Tibial artery (tissue), 4 donors: ENCODE results near the gene EEPD1.
"Not testable (repeated sequence)": the region's sequence is repeated elsewhere in the genome, so short reads cannot be mapped to it uniquely, and the experiment has no call there.

Source experiments
- DNase-seq, 2 donors: peaks; one replicate each; pipeline ENCODE4 v3.0.0-alpha.2; 2019
- H3K27ac ChIP-seq, 2 donors: fragments of 200-600 bp; sonication (generic) in 1 of 2; 1 replicate in 1 of 2; 2 replicates in 1 of 2; pipeline ENCODE4 v1.5.1; 2018 to 2019; ENCODE audit warnings: mild to moderate bottlenecking in 1 of 2
- H3K27me3 ChIP-seq, 2 donors: fragments of 200-600 bp; sonication (generic) in 1 of 2; one replicate each; pipeline versions ENCODE4 v1.5.1 to v1.6.0; 2016 to 2019
- H3K36me3 ChIP-seq, 3 donors: fragments of 200-600 bp; sonication (generic) in 2 of 3; one replicate each; pipeline ENCODE4 v1.5.1; 2016 to 2019; ENCODE audit warnings: mild to moderate bottlenecking in 2 of 3
- H3K4me1 ChIP-seq, 4 donors: fragments of 200-600 bp; sonication (generic) in 2 of 4; 1 replicate in 3 of 4; 2 replicates in 1 of 4; pipeline ENCODE4 v1.5.1; 2016 to 2019
- H3K4me3 ChIP-seq, 2 donors: fragments of 200-600 bp; sonication (generic) in 1 of 2; 1 replicate in 1 of 2; 2 replicates in 1 of 2; pipeline ENCODE4 v1.5.1; 2018 to 2019; ENCODE audit warnings: mild to moderate bottlenecking in 2 of 2
- H3K9me3 ChIP-seq, 3 donors: fragments of 200-600 bp; sonication (generic) in 1 of 3; one replicate each; pipeline ENCODE4 v1.5.1; 2016 to 2019
- intact Hi-C: fragments of 100-400 bp; cut with DNase I; formaldehyde crosslinking; loops from one replicate; pipeline ENCODE4 v1.15.0; 2023; ENCODE audit warnings: low total_unique reads
- TF ChIP-seq, protein P1 (sequence below), 2 experiments: fragments of 200-600 bp in 1 of 2; fragments of 450-650 bp in 1 of 2; IDR thresholded peaks; one replicate each; pipeline ENCODE4 v1.5.1; 2017 to 2019; ENCODE audit warnings: antibody characterized with exemption in 2 of 2, mild to moderate bottlenecking in 1 of 2, moderate library complexity in 1 of 2

Gene EEPD1

GRCh38 chr7:36244429-36244828, 91.4 kb downstream of the EEPD1 start:
- TF ChIP-seq, protein P1, sequence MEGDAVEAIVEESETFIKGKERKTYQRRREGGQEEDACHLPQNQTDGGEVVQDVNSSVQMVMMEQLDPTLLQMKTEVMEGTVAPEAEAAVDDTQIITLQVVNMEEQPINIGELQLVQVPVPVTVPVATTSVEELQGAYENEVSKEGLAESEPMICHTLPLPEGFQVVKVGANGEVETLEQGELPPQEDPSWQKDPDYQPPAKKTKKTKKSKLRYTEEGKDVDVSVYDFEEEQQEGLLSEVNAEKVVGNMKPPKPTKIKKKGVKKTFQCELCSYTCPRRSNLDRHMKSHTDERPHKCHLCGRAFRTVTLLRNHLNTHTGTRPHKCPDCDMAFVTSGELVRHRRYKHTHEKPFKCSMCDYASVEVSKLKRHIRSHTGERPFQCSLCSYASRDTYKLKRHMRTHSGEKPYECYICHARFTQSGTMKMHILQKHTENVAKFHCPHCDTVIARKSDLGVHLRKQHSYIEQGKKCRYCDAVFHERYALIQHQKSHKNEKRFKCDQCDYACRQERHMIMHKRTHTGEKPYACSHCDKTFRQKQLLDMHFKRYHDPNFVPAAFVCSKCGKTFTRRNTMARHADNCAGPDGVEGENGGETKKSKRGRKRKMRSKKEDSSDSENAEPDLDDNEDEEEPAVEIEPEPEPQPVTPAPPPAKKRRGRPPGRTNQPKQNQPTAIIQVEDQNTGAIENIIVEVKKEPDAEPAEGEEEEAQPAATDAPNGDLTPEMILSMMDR (IDR thresholded peaks at IDR 0.05), result no peak
- H3K36me3 ChIP-seq, result no peaks in the 10 kb centered on the region
- peaks cover 0 to 33% (median 18%) of the 10 kb centered on the region in 4 donors for H3K4me1 ChIP-seq
- intact Hi-C loops, result no loop called here
- peak in 1 of 2 donors; percentile 34 for DNase-seq
- H3K9me3 ChIP-seq, result no peaks in the 10 kb centered on the region
- no peak overlapping the region for H3K4me3 ChIP-seq
- peak overlapping the region; percentile 82 to 90 for H3K27ac ChIP-seq
- no peaks in the 10 kb centered on the region for H3K27me3 ChIP-seq

DNA sequence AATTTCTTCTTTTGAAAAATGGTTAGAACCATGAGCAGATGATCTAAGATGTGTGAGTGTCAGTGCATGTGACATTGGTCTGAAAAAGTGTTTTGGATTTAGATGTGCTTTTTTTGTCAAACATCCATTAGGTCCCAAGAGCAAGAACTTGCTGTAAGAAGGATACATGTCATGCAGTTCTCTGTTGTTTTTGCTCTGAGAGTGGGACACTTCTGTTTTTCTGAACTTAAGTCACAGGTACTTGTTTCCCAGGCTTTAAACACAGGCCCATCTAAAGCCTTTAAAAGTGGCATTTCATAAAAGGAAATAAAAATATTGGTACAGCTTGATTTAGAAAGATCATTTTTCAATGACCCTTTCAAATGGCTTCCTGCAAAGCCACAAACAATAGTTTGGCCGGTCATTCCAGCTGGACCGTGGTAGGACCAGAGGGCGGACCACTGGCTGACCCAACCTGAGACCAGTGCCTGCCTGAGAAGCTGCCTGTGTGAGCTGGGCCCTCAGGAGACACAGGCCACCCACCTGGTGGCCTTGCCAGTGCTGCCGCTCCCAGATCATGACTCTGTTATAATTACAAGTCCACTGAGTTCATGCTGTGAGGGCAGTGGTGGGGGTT, 92.7 kb downstream of the EEPD1 start:
- intact Hi-C loops, result no loop called here
- H3K27ac ChIP-seq, result peak overlapping the region; percentile 82 to 90
- DNase-seq, result peak; percentile 32 to 74

GRCh38 chr7:36249091-36249490, 96.0 kb downstream of the EEPD1 start:
- H3K27me3 ChIP-seq, result no peaks in the 10 kb centered on the region
- peaks cover 0 to 31% (median 18%) of the 10 kb centered on the region in 4 donors for H3K4me1 ChIP-seq
- H3K36me3 ChIP-seq, result no peaks in the 10 kb centered on the region
- intact Hi-C loops, result no loop called here
- peak overlapping the region in 1 of 2 donors; percentile 9 for H3K27ac ChIP-seq
- no peak for DNase-seq
- TF ChIP-seq, protein P1 (IDR thresholded peaks at IDR 0.05), result no peak
- no peaks in the 10 kb centered on the region for H3K9me3 ChIP-seq
- H3K4me3 ChIP-seq, result no peak overlapping the region

More for the DNA sequence above, 92.7 kb downstream of the EEPD1 start:
- H3K4me3 ChIP-seq, result no peak overlapping the region
- H3K4me1 ChIP-seq, result peaks cover 0 to 33% (median 18%) of the 10 kb centered on the region in 4 donors
- no peaks in the 10 kb centered on the region for H3K36me3 ChIP-seq
- TF ChIP-seq, protein P1 (IDR thresholded peaks at IDR 0.05), result no peak
- H3K9me3 ChIP-seq, result no peaks in the 10 kb centered on the region
- H3K27me3 ChIP-seq, result no peaks in the 10 kb centered on the region

GRCh38 chr7:36253699-36254098, 100.6 kb downstream of the EEPD1 start:
- TF ChIP-seq, protein P1 (IDR thresholded peaks at IDR 0.05), result no peak
- no peaks in the 10 kb centered on the region for H3K9me3 ChIP-seq
- H3K4me1 ChIP-seq, result peaks cover 0 to 12% (median 8%) of the 10 kb centered on the region in 4 donors
- H3K27ac ChIP-seq, result no peak overlapping the region
- DNase-seq, result no peak
- no peak overlapping the region for H3K4me3 ChIP-seq
- intact Hi-C loops, result no loop called here
- H3K36me3 ChIP-seq, result no peaks in the 10 kb centered on the region
- H3K27me3 ChIP-seq, result no peaks in the 10 kb centered on the region

- intact Hi-C loops, H3K36me3 ChIP-seq, H3K27me3 ChIP-seq, H3K9me3 ChIP-seq: not testable (repeated sequence)
- peaks cover 0 to 57% (median 38%) of the 10 kb centered on the region in 4 donors for H3K4me1 ChIP-seq
- peak overlapping the region in 1 of 2 donors; percentile 6 for H3K4me3 ChIP-seq
- H3K27ac ChIP-seq, result peak overlapping the region in 1 of 2 donors; percentile 35
- DNase-seq, result peak; percentile 46 to 84
Measured at GRCh38 chr7:36258510-36259259, 105.6 kb downstream of the EEPD1 start.

DNA sequence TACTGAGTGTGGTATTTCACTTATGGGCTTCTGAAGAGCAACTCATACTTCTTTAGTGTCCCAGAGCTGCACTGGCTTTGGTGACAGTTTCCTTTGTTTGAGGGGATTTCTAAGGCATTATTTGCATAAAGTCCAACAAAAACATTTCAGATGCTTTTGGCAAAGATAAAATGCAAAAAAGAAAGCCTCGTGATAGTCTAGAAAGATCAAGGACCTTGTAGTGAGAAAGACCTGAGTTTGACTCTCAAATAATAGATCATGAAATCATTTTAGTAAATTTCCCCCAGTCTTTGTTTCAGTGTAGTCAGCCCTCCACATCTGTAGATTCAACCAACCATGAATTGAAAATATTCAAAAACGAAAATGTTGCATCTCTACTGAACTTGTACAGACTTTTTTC, 107.4 kb downstream of the EEPD1 start:
- no peak for DNase-seq
- no peaks in the 10 kb centered on the region for H3K36me3 ChIP-seq
- H3K27ac ChIP-seq, result peak overlapping the region in 1 of 2 donors; percentile 30
- no peak overlapping the region for H3K4me3 ChIP-seq
- no peaks in the 10 kb centered on the region for H3K9me3 ChIP-seq
- TF ChIP-seq, protein P1 (IDR thresholded peaks at IDR 0.05), result no peak
- peaks cover 0 to 75% (median 50%) of the 10 kb centered on the region in 4 donors for H3K4me1 ChIP-seq
- no peaks in the 10 kb centered on the region for H3K27me3 ChIP-seq
- intact Hi-C loops, result no loop called here
